ENCODE data around the gene POLN.

DNA sequence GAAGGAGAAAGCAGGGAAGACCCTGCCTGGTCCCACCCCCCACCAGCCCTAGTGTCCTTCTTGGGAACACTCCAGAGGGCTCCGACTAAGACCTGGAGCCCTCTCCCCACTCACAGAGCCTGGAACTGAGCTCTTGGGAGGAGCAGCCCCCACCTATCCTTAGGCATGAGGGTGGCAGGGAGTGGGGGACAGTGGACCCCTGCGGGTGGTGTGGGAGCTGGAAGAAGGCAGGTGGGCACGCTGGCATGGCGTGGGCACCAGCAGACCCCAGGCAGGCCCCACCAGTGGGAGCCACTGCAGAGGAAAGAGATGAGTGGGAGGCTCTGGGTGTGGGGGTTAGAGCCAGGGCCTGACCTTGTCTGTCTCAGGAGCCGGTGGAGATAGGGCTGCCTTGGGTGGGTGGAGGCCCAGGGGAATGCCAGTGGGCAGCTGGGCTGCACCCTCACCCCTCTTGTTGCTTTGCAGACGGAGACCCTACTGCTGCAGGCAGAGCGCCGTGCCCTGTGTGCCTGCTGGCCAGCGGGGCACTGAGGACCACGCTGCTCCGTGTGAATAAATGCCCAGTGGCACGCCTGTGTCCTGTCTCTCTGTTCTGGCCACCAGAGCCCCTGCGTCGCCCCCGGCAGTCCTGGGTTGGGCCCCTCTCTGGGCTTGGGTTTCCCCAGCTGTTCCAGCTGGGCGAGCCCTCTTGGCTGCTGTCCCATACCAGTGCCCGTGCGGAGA lies 198.4 kb downstream of the POLN start:
- TF ChIP-seq, protein P1, sequence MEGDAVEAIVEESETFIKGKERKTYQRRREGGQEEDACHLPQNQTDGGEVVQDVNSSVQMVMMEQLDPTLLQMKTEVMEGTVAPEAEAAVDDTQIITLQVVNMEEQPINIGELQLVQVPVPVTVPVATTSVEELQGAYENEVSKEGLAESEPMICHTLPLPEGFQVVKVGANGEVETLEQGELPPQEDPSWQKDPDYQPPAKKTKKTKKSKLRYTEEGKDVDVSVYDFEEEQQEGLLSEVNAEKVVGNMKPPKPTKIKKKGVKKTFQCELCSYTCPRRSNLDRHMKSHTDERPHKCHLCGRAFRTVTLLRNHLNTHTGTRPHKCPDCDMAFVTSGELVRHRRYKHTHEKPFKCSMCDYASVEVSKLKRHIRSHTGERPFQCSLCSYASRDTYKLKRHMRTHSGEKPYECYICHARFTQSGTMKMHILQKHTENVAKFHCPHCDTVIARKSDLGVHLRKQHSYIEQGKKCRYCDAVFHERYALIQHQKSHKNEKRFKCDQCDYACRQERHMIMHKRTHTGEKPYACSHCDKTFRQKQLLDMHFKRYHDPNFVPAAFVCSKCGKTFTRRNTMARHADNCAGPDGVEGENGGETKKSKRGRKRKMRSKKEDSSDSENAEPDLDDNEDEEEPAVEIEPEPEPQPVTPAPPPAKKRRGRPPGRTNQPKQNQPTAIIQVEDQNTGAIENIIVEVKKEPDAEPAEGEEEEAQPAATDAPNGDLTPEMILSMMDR (IDR thresholded peaks at IDR 0.05) = no peak
- no peak for TF ChIP-seq JUN (IDR thresholded peaks at IDR 0.05)
